GM13976 (cell line): ENCODE results near the gene BCL11B.
"Not testable (repeated sequence)": the region's sequence is repeated elsewhere in the genome, so short reads cannot be mapped to it uniquely, and the experiment has no call there.

Source experiments
- DNase-seq: peaks from one replicate; pipeline ENCODE4 v3.0.0; 2012; ENCODE audit warnings: low spot score
- in situ Hi-C: fragments of 300-500 bp; cut with MboI; formaldehyde crosslinking; loops from one replicate; pipeline ENCODE4 v1.12.0; 2022; ENCODE audit warnings: low sequenced_read_pairs, mixed read lengths, inconsistent platforms; ENCODE audit not compliant: unreplicated experiment
- TF ChIP-seq, protein P1 (sequence below): IDR thresholded peaks from 2 replicates; pipeline ENCODE4 v1.5.1; 2012; ENCODE audit warnings: borderline replicate concordance, mild to moderate bottlenecking; ENCODE audit not compliant: insufficient read depth; ENCODE audit errors: extremely low read depth, missing control alignments, control extremely low read depth

Gene BCL11B

DNA sequence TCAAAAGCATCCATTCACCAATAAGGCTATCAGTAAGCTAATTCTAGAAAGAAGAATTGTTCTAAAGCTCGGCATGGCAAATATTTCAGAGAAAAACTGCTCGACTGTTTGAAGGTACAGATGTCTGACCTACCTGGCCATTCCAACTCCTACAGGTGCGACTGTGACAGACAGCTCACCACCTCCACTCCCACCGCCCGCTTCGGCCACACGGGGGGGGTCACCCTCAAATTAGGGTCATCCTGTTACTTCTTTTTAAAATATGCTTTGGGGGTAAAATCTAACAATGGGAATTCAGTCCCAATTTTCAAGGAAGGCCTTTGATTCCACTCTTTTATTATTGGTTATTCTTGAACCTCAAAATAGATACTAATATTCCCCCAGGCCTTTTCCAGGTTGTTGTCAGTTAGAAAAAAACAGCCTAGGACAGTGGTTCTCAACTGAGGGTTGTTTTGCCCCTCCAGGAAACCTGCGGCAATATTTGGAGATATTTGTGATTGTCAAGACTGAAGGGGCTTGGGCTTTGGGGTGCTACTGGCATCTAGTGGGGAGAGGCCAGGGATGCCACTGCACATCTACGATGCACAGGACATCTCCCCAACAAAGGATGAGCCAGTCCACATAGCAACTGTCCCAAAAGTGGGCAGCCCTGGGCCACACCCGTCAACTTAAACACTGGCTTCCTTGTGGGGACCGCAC lies 81.2 kb downstream of the BCL11B start:
- TF ChIP-seq, protein P1, sequence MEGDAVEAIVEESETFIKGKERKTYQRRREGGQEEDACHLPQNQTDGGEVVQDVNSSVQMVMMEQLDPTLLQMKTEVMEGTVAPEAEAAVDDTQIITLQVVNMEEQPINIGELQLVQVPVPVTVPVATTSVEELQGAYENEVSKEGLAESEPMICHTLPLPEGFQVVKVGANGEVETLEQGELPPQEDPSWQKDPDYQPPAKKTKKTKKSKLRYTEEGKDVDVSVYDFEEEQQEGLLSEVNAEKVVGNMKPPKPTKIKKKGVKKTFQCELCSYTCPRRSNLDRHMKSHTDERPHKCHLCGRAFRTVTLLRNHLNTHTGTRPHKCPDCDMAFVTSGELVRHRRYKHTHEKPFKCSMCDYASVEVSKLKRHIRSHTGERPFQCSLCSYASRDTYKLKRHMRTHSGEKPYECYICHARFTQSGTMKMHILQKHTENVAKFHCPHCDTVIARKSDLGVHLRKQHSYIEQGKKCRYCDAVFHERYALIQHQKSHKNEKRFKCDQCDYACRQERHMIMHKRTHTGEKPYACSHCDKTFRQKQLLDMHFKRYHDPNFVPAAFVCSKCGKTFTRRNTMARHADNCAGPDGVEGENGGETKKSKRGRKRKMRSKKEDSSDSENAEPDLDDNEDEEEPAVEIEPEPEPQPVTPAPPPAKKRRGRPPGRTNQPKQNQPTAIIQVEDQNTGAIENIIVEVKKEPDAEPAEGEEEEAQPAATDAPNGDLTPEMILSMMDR, result no peak
- in situ Hi-C loops, result no loop called here
- no peak for DNase-seq

DNA sequence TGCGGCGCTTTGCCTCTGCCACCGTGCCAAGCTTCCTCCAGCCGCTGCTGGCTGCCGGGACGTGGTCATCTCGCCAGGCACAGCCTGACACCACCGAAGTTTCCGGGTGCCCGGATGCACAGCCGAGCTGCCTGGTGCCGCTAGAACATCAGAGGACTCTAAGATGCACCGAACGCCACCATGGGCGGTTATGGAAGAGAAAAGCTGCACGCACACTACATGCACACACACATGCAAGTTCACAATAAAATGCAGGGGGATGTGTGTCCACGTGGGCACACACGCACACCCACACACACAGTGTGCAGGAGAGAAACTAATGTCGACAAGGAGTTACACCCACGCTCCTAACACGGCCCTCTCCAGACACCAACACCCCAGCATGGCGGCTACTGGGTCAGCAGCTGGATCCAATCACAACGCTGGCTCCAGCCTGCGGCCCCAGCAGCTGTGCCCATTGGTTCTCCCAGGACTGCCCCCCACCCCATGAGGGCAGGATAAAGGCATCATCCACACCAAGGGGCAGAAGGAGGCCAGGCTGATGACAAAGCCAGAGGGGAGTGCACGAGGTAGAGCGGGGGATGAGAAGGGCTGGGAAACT lies 82.7 kb downstream of the BCL11B start:
- DNase-seq, result no peak
- TF ChIP-seq, protein P1, result no peak
- in situ Hi-C loops, result no loop called here

DNA sequence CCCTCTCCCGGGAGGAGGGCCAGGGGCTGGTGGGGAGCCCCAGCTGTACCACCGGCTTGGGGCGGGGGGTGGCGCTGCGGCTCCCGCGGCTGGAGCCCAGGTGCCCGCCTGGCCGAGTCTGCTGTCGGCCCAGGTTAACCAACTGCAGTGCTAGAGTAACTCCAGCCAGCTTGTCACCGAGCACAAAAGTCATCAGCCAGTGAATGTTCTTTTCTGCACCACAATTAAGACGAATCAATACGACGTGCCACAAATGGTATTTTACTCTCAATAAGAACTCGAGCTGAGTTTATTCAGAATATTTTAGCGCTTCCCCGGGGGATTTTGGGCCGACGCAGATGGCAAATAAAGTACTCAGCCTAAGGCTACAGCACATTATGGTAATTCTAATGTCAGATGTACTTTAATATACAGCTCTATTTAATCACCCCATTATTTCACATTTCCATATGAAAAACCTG lies 83.2 kb downstream of the BCL11B start:
- TF ChIP-seq, protein P1, result no peak
- DNase-seq, result no peak
- in situ Hi-C loops, result no loop called here

DNA sequence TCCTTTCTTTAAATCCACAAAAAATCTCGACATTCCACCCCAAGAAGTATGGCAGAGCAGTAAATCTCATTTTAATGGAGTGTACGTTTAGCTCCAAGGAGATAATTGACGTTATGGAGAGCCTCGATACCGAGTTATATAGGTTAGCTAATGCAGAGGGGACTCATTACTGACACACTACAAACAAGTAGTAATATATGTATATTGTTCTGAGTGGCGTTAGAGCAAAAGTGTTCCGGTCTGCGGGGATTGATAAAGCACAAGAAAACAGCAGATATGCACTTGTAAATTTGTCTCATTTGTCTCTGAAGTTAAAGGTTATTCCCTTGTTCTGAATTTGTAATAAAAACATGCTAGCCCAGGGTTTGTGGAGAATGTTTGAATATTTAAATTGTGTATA lies 84.1 kb downstream of the BCL11B start:
- in situ Hi-C loops, result no loop called here
- no peak for DNase-seq
- TF ChIP-seq, protein P1, result no peak

DNA sequence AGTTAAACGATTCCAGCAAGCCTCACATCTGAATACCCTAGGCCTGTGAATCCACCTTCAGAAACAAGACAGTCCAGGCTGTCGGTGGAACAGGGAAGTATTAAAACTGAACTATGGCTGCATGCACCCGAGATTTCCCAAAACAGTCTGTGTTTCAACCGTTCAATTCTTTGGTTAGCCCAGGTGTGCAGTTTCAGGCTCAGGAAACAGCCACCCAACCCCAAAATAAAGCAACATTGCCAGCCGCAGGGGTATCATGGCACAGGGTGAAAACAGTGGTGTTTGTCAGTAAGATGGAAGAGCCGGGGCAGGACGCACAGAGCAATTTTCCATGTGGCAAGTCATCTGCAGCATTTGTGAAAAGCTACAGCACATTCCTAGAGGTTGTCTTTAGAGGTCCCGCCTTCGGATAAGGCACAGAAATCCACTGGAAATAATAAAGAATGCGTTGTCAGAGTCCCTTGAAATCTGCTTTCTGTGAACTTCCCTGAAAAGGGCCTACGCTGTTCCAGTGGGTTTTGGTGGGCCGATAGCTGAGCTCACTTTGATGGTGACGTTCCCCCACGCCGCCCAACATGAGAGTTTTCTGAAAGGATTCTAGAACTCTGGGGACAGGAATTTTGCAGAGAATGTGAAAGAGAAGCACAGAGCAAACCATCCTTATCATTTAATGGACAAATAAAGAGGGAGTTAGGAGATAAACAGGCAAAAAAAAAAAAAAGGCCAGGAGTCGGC lies 84.9 kb downstream of the BCL11B start:
- DNase-seq, result no peak
- TF ChIP-seq, protein P1, result no peak
- in situ Hi-C loops, result no loop called here

DNA sequence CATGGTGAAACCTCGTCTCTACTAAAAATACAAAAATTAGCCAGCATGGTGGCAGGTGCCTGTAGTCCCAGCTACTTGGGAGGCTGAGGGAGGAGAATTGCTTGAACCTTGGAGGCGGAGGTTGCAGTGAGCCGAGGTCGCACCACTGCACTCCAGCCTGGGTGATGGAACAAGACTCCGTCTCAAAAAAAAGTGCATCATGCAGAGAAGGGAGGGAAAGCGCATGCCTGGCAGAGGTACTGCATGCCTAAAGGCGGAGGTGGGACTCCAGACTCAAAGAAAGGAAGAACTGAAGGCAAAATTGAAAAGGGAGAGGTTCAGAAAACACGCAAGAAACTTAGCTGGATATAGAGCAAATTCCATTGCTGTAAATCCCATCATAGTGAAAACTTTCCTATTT lies 85.7 kb downstream of the BCL11B start:
- DNase-seq, in situ Hi-C loops: not testable (repeated sequence)
